ENCODE measurements around the gene TCERG1L.
"Not testable (repeated sequence)": the region's sequence is repeated elsewhere in the genome, so short reads cannot be mapped to it uniquely, and the experiment has no call there.

Gene TCERG1L

GRCh38 chr10:131155218-131155875 lies 156.2 kb downstream of the TCERG1L start:
- Histone ChIP-seq H3K9ac (ENCODE audit: low read length) (no peak overlapping the region), H3K18ac (ENCODE audit: low read depth in 1 of 2, low read length in 2 of 2) (no peak overlapping the region), H2AFZ (ENCODE audit: low read depth, low read length) (no peak overlapping the region), H2BK5ac (ENCODE audit: low read depth, low read length, poor library complexity, severe bottlenecking) (no peak overlapping the region), H3K4me2 (ENCODE audit: low read length, poor library complexity, severe bottlenecking) (no peak overlapping the region), H3K4me3 (ENCODE audit: insufficient read depth in 1 of 2, low read depth in 1 of 2, low read length in 2 of 2) (no peak overlapping the region), H3K4me1 (ENCODE audit: control insufficient read depth, insufficient read depth, low read depth, low read length) (no peaks in the 10 kb centered on the region), H2BK120ac (ENCODE audit: low read depth, low read length) (no peak overlapping the region), H4K8ac (ENCODE audit: low read length) (no peak overlapping the region), H3K27ac (ENCODE audit: low read length, poor library complexity, severe bottlenecking) (no peak overlapping the region), H3K36me3 (ENCODE audit: control insufficient read depth in 1 of 2, insufficient read depth in 2 of 2, low read depth in 1 of 2, low read length in 2 of 2) (peaks cover 0 to 3% of the 10 kb centered on the region in 2 experiments), H3K79me1 (replicated peaks; ENCODE audit: low read length, poor library complexity, severe bottlenecking) (no peaks in the 10 kb centered on the region), H4K91ac (ENCODE audit: low read length) (no peak overlapping the region), H3K23ac (ENCODE audit: low read length in 2 of 2) (no peak overlapping the region), H3K4ac (ENCODE audit: low read depth in 1 of 2, low read length in 2 of 2) (no peak overlapping the region), H2AK5ac (ENCODE audit: low read length, severe bottlenecking) (no peak overlapping the region), H3K14ac (ENCODE audit: low read length in 2 of 2) (no peak overlapping the region), H2BK15ac (ENCODE audit: low read depth, poor library complexity, severe bottlenecking) (no peak overlapping the region), H3K9me3 (ENCODE audit: control insufficient read depth, low read length) (peaks cover 9% of the 10 kb centered on the region), H2BK12ac (ENCODE audit: low read length in 2 of 2) (no peak overlapping the region), H3K27me3 (ENCODE audit: control insufficient read depth in 1 of 2, insufficient read depth in 1 of 2, low read length in 2 of 2) (no peaks in the 10 kb centered on the region)
- no peak for DNase-seq
- WGBS: 83% methylated on average over 18 of the region's 18 CpGs

GRCh38 chr10:131154306-131155025 lies 157.1 kb downstream of the TCERG1L start:
- Histone ChIP-seq H2BK15ac (ENCODE audit: low read depth, poor library complexity, severe bottlenecking) (no peak overlapping the region), H3K18ac (ENCODE audit: low read depth in 1 of 2, low read length in 2 of 2) (no peak overlapping the region), H4K8ac (ENCODE audit: low read length) (no peak overlapping the region), H3K36me3 (ENCODE audit: control insufficient read depth in 1 of 2, insufficient read depth in 2 of 2, low read depth in 1 of 2, low read length in 2 of 2) (peaks cover 0 to 3% of the 10 kb centered on the region in 2 experiments), H2BK12ac (ENCODE audit: low read length in 2 of 2) (no peak overlapping the region), H2AFZ (ENCODE audit: low read depth, low read length) (no peak overlapping the region), H2BK5ac (ENCODE audit: low read depth, low read length, poor library complexity, severe bottlenecking) (no peak overlapping the region), H3K14ac (ENCODE audit: low read length in 2 of 2) (no peak overlapping the region), H3K4ac (ENCODE audit: low read depth in 1 of 2, low read length in 2 of 2) (no peak overlapping the region), H3K9me3 (ENCODE audit: control insufficient read depth, low read length) (peaks cover 9% of the 10 kb centered on the region), H3K27ac (ENCODE audit: low read length, poor library complexity, severe bottlenecking) (no peak overlapping the region), H3K23ac (ENCODE audit: low read length in 2 of 2) (no peak overlapping the region), H2BK120ac (ENCODE audit: low read depth, low read length) (no peak overlapping the region), H3K4me3 (ENCODE audit: insufficient read depth in 1 of 2, low read depth in 1 of 2, low read length in 2 of 2) (peak overlapping the region in 1 of 2 experiments; percentile 15), H4K91ac (ENCODE audit: low read length) (no peak overlapping the region), H3K4me2 (ENCODE audit: low read length, poor library complexity, severe bottlenecking) (no peak overlapping the region), H3K27me3 (ENCODE audit: control insufficient read depth in 1 of 2, insufficient read depth in 1 of 2, low read length in 2 of 2) (no peaks in the 10 kb centered on the region), H3K4me1 (ENCODE audit: control insufficient read depth, insufficient read depth, low read depth, low read length) (no peaks in the 10 kb centered on the region), H2AK5ac (ENCODE audit: low read length, severe bottlenecking) (no peak overlapping the region), H3K79me1 (replicated peaks; ENCODE audit: low read length, poor library complexity, severe bottlenecking) (no peaks in the 10 kb centered on the region), H3K9ac (ENCODE audit: low read length) (no peak overlapping the region)
- 87% methylated on average over 16 of the region's 17 CpGs for WGBS
- no peak for DNase-seq

- H3K4me3 ChIP-seq (ENCODE audit: insufficient read depth in 1 of 2, low read depth in 1 of 2, low read length in 2 of 2); H4K8ac ChIP-seq (ENCODE audit: low read length); H2AFZ ChIP-seq (ENCODE audit: low read depth, low read length); H3K36me3 ChIP-seq (ENCODE audit: control insufficient read depth in 1 of 2, insufficient read depth in 2 of 2, low read depth in 1 of 2, low read length in 2 of 2); DNase-seq; H3K4me1 ChIP-seq (ENCODE audit: control insufficient read depth, insufficient read depth, low read depth, low read length); H3K27ac ChIP-seq (ENCODE audit: low read length, poor library complexity, severe bottlenecking); H2BK15ac ChIP-seq (ENCODE audit: low read depth, poor library complexity, severe bottlenecking); H4K91ac ChIP-seq (ENCODE audit: low read length); H3K18ac ChIP-seq (ENCODE audit: low read depth in 1 of 2, low read length in 2 of 2); H2BK12ac ChIP-seq (ENCODE audit: low read length in 2 of 2); H3K27me3 ChIP-seq (ENCODE audit: control insufficient read depth in 1 of 2, insufficient read depth in 1 of 2, low read length in 2 of 2); H3K4me2 ChIP-seq (ENCODE audit: low read length, poor library complexity, severe bottlenecking); H3K9ac ChIP-seq (ENCODE audit: low read length); H2BK120ac ChIP-seq (ENCODE audit: low read depth, low read length); H2BK5ac ChIP-seq (ENCODE audit: low read depth, low read length, poor library complexity, severe bottlenecking); H2AK5ac ChIP-seq (ENCODE audit: low read length, severe bottlenecking); H3K14ac ChIP-seq (ENCODE audit: low read length in 2 of 2); H3K79me1 ChIP-seq (replicated peaks; ENCODE audit: low read length, poor library complexity, severe bottlenecking); H3K4ac ChIP-seq (ENCODE audit: low read depth in 1 of 2, low read length in 2 of 2); H3K9me3 ChIP-seq (ENCODE audit: control insufficient read depth, low read length); H3K23ac ChIP-seq (ENCODE audit: low read length in 2 of 2): not testable (repeated sequence)
These were observed 159.1 kb downstream of the TCERG1L start for GRCh38 chr10:131152456-131152855.

- Histone ChIP-seq H3K9me3 (ENCODE audit: control insufficient read depth, low read length) (peaks cover 10% of the 10 kb centered on the region), H3K18ac (ENCODE audit: low read depth in 1 of 2, low read length in 2 of 2) (no peak overlapping the region), H3K4me3 (ENCODE audit: insufficient read depth in 1 of 2, low read depth in 1 of 2, low read length in 2 of 2) (no peak overlapping the region), H4K91ac (ENCODE audit: low read length) (no peak overlapping the region), H3K9ac (ENCODE audit: low read length) (no peak overlapping the region), H2BK5ac (ENCODE audit: low read depth, low read length, poor library complexity, severe bottlenecking) (no peak overlapping the region), H2BK120ac (ENCODE audit: low read depth, low read length) (no peak overlapping the region), H2BK12ac (ENCODE audit: low read length in 2 of 2) (no peak overlapping the region), H2AK5ac (ENCODE audit: low read length, severe bottlenecking) (no peak overlapping the region), H3K4me1 (ENCODE audit: control insufficient read depth, insufficient read depth, low read depth, low read length) (no peaks in the 10 kb centered on the region), H2BK15ac (ENCODE audit: low read depth, poor library complexity, severe bottlenecking) (no peak overlapping the region), H3K4ac (ENCODE audit: low read depth in 1 of 2, low read length in 2 of 2) (no peak overlapping the region), H3K4me2 (ENCODE audit: low read length, poor library complexity, severe bottlenecking) (no peak overlapping the region), H4K8ac (ENCODE audit: low read length) (no peak overlapping the region), H3K14ac (ENCODE audit: low read length in 2 of 2) (no peak overlapping the region), H2AFZ (ENCODE audit: low read depth, low read length) (no peak overlapping the region), H3K27me3 (ENCODE audit: control insufficient read depth in 1 of 2, insufficient read depth in 1 of 2, low read length in 2 of 2) (no peaks in the 10 kb centered on the region), H3K23ac (ENCODE audit: low read length in 2 of 2) (no peak overlapping the region), H3K79me1 (replicated peaks; ENCODE audit: low read length, poor library complexity, severe bottlenecking) (no peaks in the 10 kb centered on the region), H3K27ac (ENCODE audit: low read length, poor library complexity, severe bottlenecking) (no peak overlapping the region), H3K36me3 (ENCODE audit: control insufficient read depth in 1 of 2, insufficient read depth in 2 of 2, low read depth in 1 of 2, low read length in 2 of 2) (no peaks in the 10 kb centered on the region)
- WGBS: 32% methylated on average over 4 of the region's 4 CpGs
- DNase-seq: no peak
These were observed 161.4 kb downstream of the TCERG1L start for GRCh38 chr10:131150126-131150525.

Data from mesenchymal stem cell (in vitro differentiated cells and primary cell).